Peyer's patch (tissue), 4 donors: ENCODE measurements around the gene QRFP.

Source experiments
- CTCF ChIP-seq, 6 experiments: fragments of 450-650 bp in 4 of 6; fragments of 200-600 bp in 2 of 6; sonication (generic) in 1 of 6; IDR thresholded peaks; one replicate each; pipeline ENCODE4 v1.5.1; 2017 to 2019; ENCODE audit warnings: antibody characterized with exemption in 6 of 6, mild to moderate bottlenecking in 3 of 6, moderate library complexity in 1 of 6
- POLR2A ChIP-seq, 2 donors: fragments of 450-650 bp; IDR thresholded peaks; one replicate each; pipeline ENCODE4 v1.5.1; 2017; ENCODE audit warnings: antibody characterized with exemption in 2 of 2, mild to moderate bottlenecking in 2 of 2, moderate library complexity in 2 of 2

- TF ChIP-seq CTCF (IDR thresholded peaks at IDR 0.05) (no peak), POLR2A (IDR thresholded peaks at IDR 0.05) (no peak)
These were observed 18.5 kb upstream of the QRFP start for GRCh38 chr9:130915096-130915447.
